ENCODE data around the gene TPRG1.

Gene TPRG1

DNA sequence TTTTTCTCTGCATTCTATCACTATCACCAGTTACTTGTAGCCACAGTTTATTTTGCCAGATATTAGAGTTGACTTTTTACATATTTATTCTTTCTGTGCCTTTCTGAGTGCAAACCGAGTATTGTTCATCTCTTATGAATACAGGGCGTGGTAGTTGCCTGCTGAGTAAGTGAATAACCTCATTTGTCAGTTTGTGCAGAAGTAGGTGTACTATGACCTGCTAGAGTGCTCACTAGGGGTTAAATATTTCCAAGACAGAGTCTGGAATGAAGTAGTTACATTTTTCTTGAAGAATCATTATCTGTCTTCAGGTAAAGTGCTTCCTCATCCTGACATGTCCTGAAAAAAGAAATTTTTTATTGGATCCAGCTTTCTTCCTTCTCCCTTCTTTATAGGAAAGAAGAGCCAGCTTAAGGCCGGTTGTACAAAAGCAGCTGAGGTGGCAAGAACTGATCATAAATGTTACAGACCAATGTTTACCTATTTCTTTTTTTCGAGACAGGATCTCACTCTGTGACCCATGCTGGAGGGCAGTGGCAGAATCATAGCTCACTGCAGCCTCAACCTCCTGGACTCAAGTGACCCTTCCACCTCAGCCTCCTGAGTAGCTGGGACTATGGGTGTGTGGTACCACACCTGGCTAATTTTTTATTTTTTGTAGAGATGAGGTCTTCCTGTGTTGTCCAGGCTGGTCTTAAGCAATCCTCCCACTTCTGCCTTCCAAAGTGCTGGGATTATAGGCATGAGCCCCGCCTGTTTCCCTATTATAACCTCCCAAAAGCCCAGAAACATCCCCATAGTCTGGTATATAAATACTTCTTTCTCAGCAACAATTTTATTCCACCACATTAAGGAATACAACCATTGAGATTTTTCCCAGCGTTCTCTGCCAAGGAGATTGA lies 182.5 kb downstream of the TPRG1 start:
- H3K4me3 ChIP-seq (ENCODE audit: low read depth, low read length) = no peak overlapping the region
- TF ChIP-seq, protein P1, sequence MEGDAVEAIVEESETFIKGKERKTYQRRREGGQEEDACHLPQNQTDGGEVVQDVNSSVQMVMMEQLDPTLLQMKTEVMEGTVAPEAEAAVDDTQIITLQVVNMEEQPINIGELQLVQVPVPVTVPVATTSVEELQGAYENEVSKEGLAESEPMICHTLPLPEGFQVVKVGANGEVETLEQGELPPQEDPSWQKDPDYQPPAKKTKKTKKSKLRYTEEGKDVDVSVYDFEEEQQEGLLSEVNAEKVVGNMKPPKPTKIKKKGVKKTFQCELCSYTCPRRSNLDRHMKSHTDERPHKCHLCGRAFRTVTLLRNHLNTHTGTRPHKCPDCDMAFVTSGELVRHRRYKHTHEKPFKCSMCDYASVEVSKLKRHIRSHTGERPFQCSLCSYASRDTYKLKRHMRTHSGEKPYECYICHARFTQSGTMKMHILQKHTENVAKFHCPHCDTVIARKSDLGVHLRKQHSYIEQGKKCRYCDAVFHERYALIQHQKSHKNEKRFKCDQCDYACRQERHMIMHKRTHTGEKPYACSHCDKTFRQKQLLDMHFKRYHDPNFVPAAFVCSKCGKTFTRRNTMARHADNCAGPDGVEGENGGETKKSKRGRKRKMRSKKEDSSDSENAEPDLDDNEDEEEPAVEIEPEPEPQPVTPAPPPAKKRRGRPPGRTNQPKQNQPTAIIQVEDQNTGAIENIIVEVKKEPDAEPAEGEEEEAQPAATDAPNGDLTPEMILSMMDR (IDR thresholded peaks at IDR 0.05; ENCODE audit: low read depth, low read length) = no peak

- TF ChIP-seq, protein P1 (IDR thresholded peaks at IDR 0.05; ENCODE audit: low read depth, low read length) = no peak
Observed at GRCh38 chr3:189355115-189355480, 183.3 kb downstream of the TPRG1 start.

GRCh38 chr3:189355481-189356201 lies 183.9 kb downstream of the TPRG1 start:
- H3K4me3 ChIP-seq (ENCODE audit: low read depth, low read length) = no peak overlapping the region
- TF ChIP-seq, protein P1 (IDR thresholded peaks at IDR 0.05; ENCODE audit: low read depth, low read length) = no peak

More at GRCh38 chr3:189355115-189355480, 183.3 kb downstream of the TPRG1 start:
- H3K4me3 ChIP-seq (ENCODE audit: low read depth, low read length) = no peak overlapping the region

GRCh38 chr3:189360291-189360690 lies 188.5 kb downstream of the TPRG1 start:
- TF ChIP-seq, protein P1 (IDR thresholded peaks at IDR 0.05; ENCODE audit: low read depth, low read length) = no peak
- H3K4me3 ChIP-seq (ENCODE audit: low read depth, low read length) = no peak overlapping the region

DNA sequence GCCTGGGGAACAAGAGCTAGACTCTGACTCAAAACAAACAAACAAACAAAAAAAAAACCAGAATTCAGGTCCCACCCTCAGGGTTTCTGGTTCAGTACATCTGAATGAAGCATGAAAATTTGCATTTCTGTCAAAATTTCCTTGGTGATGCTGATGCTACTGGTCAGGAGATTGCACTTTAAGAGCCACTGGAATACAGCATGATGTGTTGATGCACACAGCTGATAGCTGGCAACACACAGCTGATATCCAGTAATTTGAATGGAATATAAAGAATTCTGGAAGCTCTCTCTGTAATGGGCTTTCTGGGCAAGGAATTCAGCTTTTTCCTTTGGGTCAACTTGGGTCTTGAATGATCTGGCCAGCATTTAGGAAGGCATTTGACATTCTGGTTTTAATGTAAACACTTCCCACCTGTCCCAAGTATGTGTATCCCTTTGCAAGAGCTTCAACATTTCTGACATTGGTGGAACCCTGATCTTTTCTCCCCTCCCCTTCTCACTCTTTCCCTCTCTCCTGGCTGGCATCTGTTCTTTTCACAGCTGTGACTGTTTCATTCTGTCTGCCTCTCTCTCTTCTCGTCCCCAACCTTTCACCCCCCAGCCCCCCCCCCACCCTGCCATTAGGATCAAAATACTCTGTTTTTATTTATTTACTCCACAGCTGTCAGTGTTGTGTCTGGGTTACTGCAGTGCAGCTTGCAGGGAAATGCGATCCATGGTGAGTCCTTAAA lies 189.5 kb downstream of the TPRG1 start:
- TF ChIP-seq, protein P1 (IDR thresholded peaks at IDR 0.05; ENCODE audit: low read depth, low read length) = no peak
- H3K4me3 ChIP-seq (ENCODE audit: low read depth, low read length) = no peak overlapping the region

DNA sequence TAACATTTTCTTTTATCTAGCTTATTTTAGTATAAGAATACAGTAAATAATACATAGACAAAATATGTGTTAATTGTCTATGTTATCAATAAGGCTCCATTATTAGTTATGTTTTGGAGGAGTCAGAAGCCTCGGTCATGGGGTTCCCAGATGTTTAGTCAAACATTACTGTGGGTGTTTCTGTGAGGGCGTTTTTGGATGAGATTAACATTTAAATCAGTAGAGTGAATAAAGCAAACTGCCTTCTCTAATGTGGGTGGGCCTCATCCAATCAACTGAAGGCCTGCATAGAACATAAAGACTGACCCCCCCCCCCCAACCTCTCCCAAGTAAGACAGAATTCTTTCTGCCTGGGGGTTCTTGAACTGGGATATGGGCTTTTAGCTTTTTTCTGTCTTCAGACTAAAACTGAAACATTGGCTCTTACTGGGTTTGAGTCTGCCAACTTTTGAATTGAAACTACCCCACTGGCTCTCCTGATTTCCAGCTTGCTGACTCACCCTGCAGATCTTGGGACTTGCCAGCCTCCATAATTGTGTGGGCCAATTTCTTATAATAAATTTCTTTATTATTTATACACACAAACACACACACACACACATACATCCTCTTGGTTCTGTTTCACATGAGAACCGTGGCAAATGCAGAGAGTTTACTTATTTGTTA lies 192.0 kb downstream of the TPRG1 start:
- TF ChIP-seq, protein P1 (IDR thresholded peaks at IDR 0.05; ENCODE audit: low read depth, low read length) = no peak
- no peak overlapping the region for H3K4me3 ChIP-seq (ENCODE audit: low read depth, low read length)

All from WI38 (cell line).